MM.1S (cell line): ENCODE data around the gene TREML4.

Source experiments
- CTCF ChIP-seq: fragments of 300-600 bp; sonication (generic); IDR thresholded peaks from 2 replicates; pipeline ENCODE4 v1.5.1; 2016; ENCODE audit warnings: antibody characterized with exemption, low read length, mixed read lengths
- EZH2 ChIP-seq: fragments of 300-600 bp; sonication (generic); optimal IDR thresholded peaks from 2 replicates; pipeline ENCODE3; 2017; ENCODE audit warnings: low read depth, mild to moderate bottlenecking, antibody characterized with exemption, low read length, mixed read lengths
- EZH2phosphoT487 ChIP-seq: fragments of 300-600 bp; sonication (generic); IDR thresholded peaks from 2 replicates; pipeline ENCODE4 v1.6.1; 2018; ENCODE audit warnings: antibody characterized with exemption, low read length

DNA sequence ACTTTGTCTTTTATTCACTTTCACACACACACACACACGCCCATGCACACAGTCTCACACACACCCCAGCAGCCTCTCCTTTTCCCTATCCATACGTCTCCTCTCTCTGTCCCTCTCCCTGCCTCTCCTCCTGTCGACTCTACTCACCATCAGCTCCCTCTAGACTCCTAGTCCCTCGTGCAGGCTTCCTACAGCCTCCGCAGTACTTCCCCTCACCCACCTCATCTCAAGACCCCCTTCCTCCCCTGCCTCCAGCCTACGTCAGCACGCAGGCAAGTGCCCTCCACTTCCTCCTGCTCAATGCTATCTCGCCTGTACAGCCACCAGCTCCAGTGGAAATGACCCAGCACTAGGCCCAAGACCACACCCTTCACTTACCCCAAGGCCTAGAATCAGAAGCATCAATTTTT, 26.4 kb upstream of the TREML4 start:
- no peak for TF ChIP-seq CTCF
- TF ChIP-seq EZH2phosphoT487: no peak
- TF ChIP-seq EZH2: no peak
